PC-3 (cell line): ENCODE results near the gene ZSWIM7. TPM values are rescaled to one million over a fixed set of nuclear protein-coding genes. Genes with fewer than 3 reads are reported as not detected.

Source experiments
- ATAC-seq: fragments of 200-7000 bp; cut with Tn5 transposase; 2 replicates; pipeline ENCODE4 v1.9.1; 2020; ENCODE audit warnings: mild to moderate bottlenecking, moderate library complexity
- BruUV-seq: library from RNA; stranded (reverse); fragments of 400-500 nt; replicated peaks from 2 replicates; lab custom pipeline; 2021; lab: Mats Ljungman, UMichigan
- CTCF ChIA-PET: fragments of 300-600 bp; sonication (Branson Sonifier 250); formaldehyde crosslinking; loops from one replicate; lab custom pipeline; 2022; ENCODE audit warnings: antibody characterized with exemption; lab: Charles Lee
- POLR2A ChIA-PET: fragments of 300-600 bp; sonication (Branson Sonifier 250); formaldehyde crosslinking; loops from one replicate; lab custom pipeline; 2022; ENCODE audit warnings: antibody characterized with exemption; ENCODE audit not compliant: unreplicated experiment; lab: Charles Lee
- DNase-seq: peaks from one replicate; pipeline ENCODE4 v3.0.0-alpha.2; 2015
- H2AFZ ChIP-seq: fragments of 300-600 bp; sonication (generic); 2 replicates; pipeline ENCODE4 v1.6.0; 2016; ENCODE audit warnings: antibody characterized with exemption, low read length
- H3F3A ChIP-seq: fragments of 300-600 bp; sonication (generic); one replicate; pipeline ENCODE4 v1.6.0; 2017; ENCODE audit warnings: antibody characterized with exemption, low read length, control low read depth, mild to moderate bottlenecking; ENCODE audit not compliant: unreplicated experiment
- H3K27ac ChIP-seq: fragments of 300-600 bp; sonication (generic); 2 replicates; pipeline ENCODE4 v1.5.1; 2016; ENCODE audit warnings: mild to moderate bottlenecking, low read length
- H3K27me3 ChIP-seq: fragments of 300-600 bp; sonication (generic); 2 replicates; pipeline ENCODE4 v1.6.1; 2016; ENCODE audit warnings: low read length, mixed read lengths
- H3K36me3 ChIP-seq: fragments of 300-600 bp; sonication (generic); 2 replicates; pipeline ENCODE4 v1.6.1; 2016; ENCODE audit warnings: low read depth, mixed run types, low read length, mixed read lengths
- H3K4me1 ChIP-seq: fragments of 300-600 bp; sonication (generic); 2 replicates; pipeline ENCODE4 v1.5.1; 2016; ENCODE audit warnings: low read length; ENCODE audit not compliant: insufficient read depth
- H3K4me2 ChIP-seq: fragments of 300-600 bp; sonication (generic); 2 replicates; pipeline ENCODE4 v1.6.0; 2016; ENCODE audit warnings: low read length
- H3K4me3 ChIP-seq: fragments of 300-600 bp; sonication (generic); 2 replicates; pipeline ENCODE4 v1.5.1; 2016; ENCODE audit warnings: mild to moderate bottlenecking, low read length, mixed read lengths
- H3K79me2 ChIP-seq: fragments of 300-600 bp; sonication (generic); 2 replicates; pipeline ENCODE4 v1.6.1; 2017; ENCODE audit warnings: low read length, mixed read lengths
- H3K9ac ChIP-seq: fragments of 300-600 bp; sonication (generic); 2 replicates; pipeline ENCODE4 v1.6.0; 2016; ENCODE audit warnings: mild to moderate bottlenecking, low read length
- H3K9me2 ChIP-seq: fragments of 300-600 bp; sonication (generic); replicated peaks from 2 replicates; pipeline ENCODE4 v1.6.1; 2016; ENCODE audit warnings: mixed run types, low read length, mixed read lengths
- H3K9me3 ChIP-seq: fragments of 300-600 bp; sonication (generic); 2 replicates; pipeline ENCODE4 v1.6.1; 2016; ENCODE audit warnings: low read length, mixed read lengths
- H4K20me1 ChIP-seq: fragments of 300-600 bp; sonication (generic); 2 replicates; pipeline ENCODE4 v1.6.1; 2016; ENCODE audit warnings: low read length, mixed read lengths
- CTCF ChIP-seq: fragments of 300-600 bp; sonication (generic); conservative IDR thresholded peaks from 2 replicates; pipeline ENCODE4 v1.5.1; 2017; ENCODE audit warnings: antibody characterized with exemption, low read depth, mild to moderate bottlenecking, low read length
- EZH2 ChIP-seq: fragments of 300-600 bp; sonication (generic); IDR thresholded peaks from one replicate; pipeline ENCODE4 v1.6.1; 2017; ENCODE audit warnings: antibody characterized with exemption, mild to moderate bottlenecking, low read length; ENCODE audit not compliant: unreplicated experiment
- EZH2phosphoT487 ChIP-seq: fragments of 300-600 bp; sonication (generic); IDR thresholded peaks from 2 replicates; pipeline ENCODE4 v1.6.1; 2018; ENCODE audit warnings: mild to moderate bottlenecking, antibody characterized with exemption, low read length, borderline replicate concordance
- intact Hi-C: fragments of 100-400 bp; cut with micrococcal nuclease; formaldehyde crosslinking; loops from 2 replicates; pipeline ENCODE4 v1.9.0; 2023
- total RNA-seq: library from RNA; depleted of rRNA; stranded (reverse); fragments of >200 nt; gene quantifications from 2 replicates; pipeline ENCODE4 v1.2.3, GENCODE V29; 2014

The ZSWIM7 gene
- total RNA-seq, 1 experiment from 2014 or later, result 97.6 TPM

DNA sequence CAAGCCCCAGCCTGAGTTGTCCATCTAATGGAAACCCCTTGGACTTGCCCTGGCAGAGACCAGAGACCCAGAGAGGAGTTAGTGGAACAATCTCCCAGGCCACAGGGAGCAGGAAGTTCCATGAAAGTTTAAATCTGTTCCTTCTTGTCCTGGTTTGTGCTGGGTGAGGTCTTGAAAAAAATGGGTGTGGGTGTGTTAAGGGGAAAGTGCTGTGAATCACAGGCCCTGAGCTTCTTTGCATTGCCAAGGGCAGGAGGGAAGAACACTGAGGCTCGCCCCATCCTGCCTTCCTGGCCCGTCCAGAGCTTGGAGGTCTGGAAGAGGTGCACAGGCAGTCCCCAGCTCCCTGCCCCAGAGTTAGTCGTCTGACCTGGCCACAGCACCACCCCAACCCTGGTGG, 52.2 kb downstream of the ZSWIM7 start:
- no TSS peak for BruUV-seq
- Histone ChIP-seq H3K9ac (peak overlapping the region; percentile 99), H3K27ac (peak overlapping the region; percentile 83), H3K79me2 (peaks cover 72% of the 10 kb centered on the region), H2AFZ (no peak overlapping the region), H3K36me3 (peaks cover 12% of the 10 kb centered on the region), H3K9me3 (no peaks in the 10 kb centered on the region), H3K4me1 (peaks cover 48% of the 10 kb centered on the region), H3K4me3 (peak overlapping the region; percentile 81), H4K20me1 (0 out of 2 replicates have a peak, but pooled peaks cover 4% of the 10 kb centered on the region), H3K9me2 (no peaks in the 10 kb centered on the region), H3K4me2 (peak overlapping the region; percentile 96), H3K27me3 (no peaks in the 10 kb centered on the region), H3F3A (peaks cover 6% of the 10 kb centered on the region)
- CTCF ChIA-PET, result no interaction called here
- POLR2A ChIA-PET, result interaction anchor here (0.6 to 1.2 kb wide), 2 partner anchors 52 to 161 kb away, joined by 6 to 8 read pairs; partner anchors contain the start of genes TTC19 and ZSWIM7
- ATAC-seq (peak; percentile 40), DNase-seq (peak; percentile 77)
- no peak for TF ChIP-seq EZH2phosphoT487
- TF ChIP-seq CTCF, result no peak
- no peak for TF ChIP-seq EZH2
- intact Hi-C loops, result loop anchor here (1.0 to 5.0 kb wide), 3 partner anchors 19 to 120 kb away; no protein-coding TSS in a partner anchor

- peaks cover 54% of the 10 kb centered on the region for H3K4me1 ChIP-seq
- ATAC-seq, result 0 out of 2 replicates have a peak, but pooled peaks have one; percentile 1
- H3K4me3 ChIP-seq, result peak overlapping the region; percentile 81
- no peaks in the 10 kb centered on the region for H3K9me3 ChIP-seq
- peak overlapping the region; percentile 96 for H3K4me2 ChIP-seq
- TF ChIP-seq CTCF, result no peak
- no peak for TF ChIP-seq EZH2
- TF ChIP-seq EZH2phosphoT487, result no peak
- 0 out of 2 replicates have a peak, but pooled peaks cover 4% of the 10 kb centered on the region for H4K20me1 ChIP-seq
- H3K36me3 ChIP-seq, result peaks cover 12% of the 10 kb centered on the region
- peaks cover 66% of the 10 kb centered on the region for H3K79me2 ChIP-seq
- intact Hi-C loops, result loop anchor here (1.0 to 5.0 kb wide), 3 partner anchors 20 to 119 kb away; no protein-coding TSS in a partner anchor
- H2AFZ ChIP-seq, result no peak overlapping the region
- no peaks in the 10 kb centered on the region for H3K27me3 ChIP-seq
- peaks cover 10% of the 10 kb centered on the region for H3F3A ChIP-seq
- ChIA-PET CTCF (no interaction called here), POLR2A (interaction anchor here (0.6 to 1.2 kb wide), 2 partner anchors 53 to 161 kb away, joined by 6 to 8 read pairs; partner anchors contain the start of genes TTC19 and ZSWIM7)
- H3K9ac ChIP-seq, result peak overlapping the region; percentile 99
- DNase-seq, result peak; percentile 60
- BruUV-seq, result TSS peak; percentile 77
- H3K9me2 ChIP-seq, result no peaks in the 10 kb centered on the region
- peak overlapping the region; percentile 83 for H3K27ac ChIP-seq
Observed at GRCh38 chr17:15946611-15947120, 52.8 kb downstream of the ZSWIM7 start.
